Measurements from ENCODE around the gene NAPA.

NAPA gene

GRCh38 chr19:47445937-47446402, 68.9 kb downstream of the NAPA start:
- Histone ChIP-seq H3K79me2 (ENCODE audit: insufficient read depth, low read depth) (no peaks in the 10 kb centered on the region), H3K4me3 (IDR thresholded peaks at IDR 0.05; ENCODE audit: insufficient read depth, low read depth, low read length) (no peak overlapping the region), H3K27me3 (ENCODE audit: insufficient read depth, low read depth) (peaks cover 82% of the 10 kb centered on the region), H2AFZ (ENCODE audit: low read depth) (no peak overlapping the region), H3K9ac (no peak overlapping the region), H4K20me1 (ENCODE audit: insufficient read depth) (no peaks in the 10 kb centered on the region), H3K36me3 (ENCODE audit: insufficient read depth) (no peaks in the 10 kb centered on the region), H3K27ac (no peak overlapping the region), H3K4me1 (ENCODE audit: low read depth, poor library complexity, severe bottlenecking) (no peaks in the 10 kb centered on the region), H3K4me2 (no peak overlapping the region)
- TF ChIP-seq, protein P1, sequence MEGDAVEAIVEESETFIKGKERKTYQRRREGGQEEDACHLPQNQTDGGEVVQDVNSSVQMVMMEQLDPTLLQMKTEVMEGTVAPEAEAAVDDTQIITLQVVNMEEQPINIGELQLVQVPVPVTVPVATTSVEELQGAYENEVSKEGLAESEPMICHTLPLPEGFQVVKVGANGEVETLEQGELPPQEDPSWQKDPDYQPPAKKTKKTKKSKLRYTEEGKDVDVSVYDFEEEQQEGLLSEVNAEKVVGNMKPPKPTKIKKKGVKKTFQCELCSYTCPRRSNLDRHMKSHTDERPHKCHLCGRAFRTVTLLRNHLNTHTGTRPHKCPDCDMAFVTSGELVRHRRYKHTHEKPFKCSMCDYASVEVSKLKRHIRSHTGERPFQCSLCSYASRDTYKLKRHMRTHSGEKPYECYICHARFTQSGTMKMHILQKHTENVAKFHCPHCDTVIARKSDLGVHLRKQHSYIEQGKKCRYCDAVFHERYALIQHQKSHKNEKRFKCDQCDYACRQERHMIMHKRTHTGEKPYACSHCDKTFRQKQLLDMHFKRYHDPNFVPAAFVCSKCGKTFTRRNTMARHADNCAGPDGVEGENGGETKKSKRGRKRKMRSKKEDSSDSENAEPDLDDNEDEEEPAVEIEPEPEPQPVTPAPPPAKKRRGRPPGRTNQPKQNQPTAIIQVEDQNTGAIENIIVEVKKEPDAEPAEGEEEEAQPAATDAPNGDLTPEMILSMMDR (conservative IDR thresholded peaks at IDR 0.05; ENCODE audit: low read depth, low read length), result no peak

DNA sequence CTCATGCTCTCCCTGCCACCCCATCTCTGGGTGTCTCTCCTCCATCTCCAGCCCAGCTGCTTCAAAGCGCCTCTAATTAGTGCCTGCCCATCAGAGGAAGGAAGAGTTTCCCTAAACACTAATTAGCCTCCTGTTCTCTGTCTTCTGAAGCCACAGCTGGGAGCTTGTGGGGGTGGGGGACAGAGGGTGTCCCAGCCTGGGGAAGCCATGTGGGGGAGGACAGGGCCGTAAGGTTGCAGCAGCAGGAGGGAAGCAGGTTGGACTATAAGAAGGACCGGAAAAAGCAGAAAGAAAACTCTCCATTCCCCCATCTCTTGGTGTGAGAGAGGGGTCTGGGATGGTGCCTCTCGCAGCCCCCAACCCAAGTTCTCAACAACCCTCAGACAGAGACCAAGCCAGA, 69.3 kb downstream of the NAPA start:
- TF ChIP-seq, protein P1 (conservative IDR thresholded peaks at IDR 0.05; ENCODE audit: low read depth, low read length), result no peak
- no peaks in the 10 kb centered on the region for H3K4me1 ChIP-seq (ENCODE audit: low read depth, poor library complexity, severe bottlenecking)
- peaks cover 82% of the 10 kb centered on the region for H3K27me3 ChIP-seq (ENCODE audit: insufficient read depth, low read depth)
- no peak overlapping the region for H3K27ac ChIP-seq
- no peak overlapping the region for H3K9ac ChIP-seq
- H3K4me2 ChIP-seq, result no peak overlapping the region
- no peak overlapping the region for H2AFZ ChIP-seq (ENCODE audit: low read depth)
- no peaks in the 10 kb centered on the region for H4K20me1 ChIP-seq (ENCODE audit: insufficient read depth)
- no peak overlapping the region for H3K4me3 ChIP-seq (IDR thresholded peaks at IDR 0.05; ENCODE audit: insufficient read depth, low read depth, low read length)
- no peaks in the 10 kb centered on the region for H3K36me3 ChIP-seq (ENCODE audit: insufficient read depth)
- no peaks in the 10 kb centered on the region for H3K79me2 ChIP-seq (ENCODE audit: insufficient read depth, low read depth)

GRCh38 chr19:47444388-47444821, 70.5 kb downstream of the NAPA start:
- peaks cover 81% of the 10 kb centered on the region for H3K27me3 ChIP-seq (ENCODE audit: insufficient read depth, low read depth)
- H3K4me2 ChIP-seq, result no peak overlapping the region
- no peak overlapping the region for H2AFZ ChIP-seq (ENCODE audit: low read depth)
- TF ChIP-seq, protein P1 (conservative IDR thresholded peaks at IDR 0.05; ENCODE audit: low read depth, low read length), result no peak
- no peak overlapping the region for H3K9ac ChIP-seq
- no peaks in the 10 kb centered on the region for H3K4me1 ChIP-seq (ENCODE audit: low read depth, poor library complexity, severe bottlenecking)
- H3K27ac ChIP-seq, result no peak overlapping the region
- H4K20me1 ChIP-seq (ENCODE audit: insufficient read depth), result no peaks in the 10 kb centered on the region
- no peaks in the 10 kb centered on the region for H3K79me2 ChIP-seq (ENCODE audit: insufficient read depth, low read depth)
- H3K36me3 ChIP-seq (ENCODE audit: insufficient read depth), result no peaks in the 10 kb centered on the region
- H3K4me3 ChIP-seq (IDR thresholded peaks at IDR 0.05; ENCODE audit: insufficient read depth, low read depth, low read length), result no peak overlapping the region

DNA sequence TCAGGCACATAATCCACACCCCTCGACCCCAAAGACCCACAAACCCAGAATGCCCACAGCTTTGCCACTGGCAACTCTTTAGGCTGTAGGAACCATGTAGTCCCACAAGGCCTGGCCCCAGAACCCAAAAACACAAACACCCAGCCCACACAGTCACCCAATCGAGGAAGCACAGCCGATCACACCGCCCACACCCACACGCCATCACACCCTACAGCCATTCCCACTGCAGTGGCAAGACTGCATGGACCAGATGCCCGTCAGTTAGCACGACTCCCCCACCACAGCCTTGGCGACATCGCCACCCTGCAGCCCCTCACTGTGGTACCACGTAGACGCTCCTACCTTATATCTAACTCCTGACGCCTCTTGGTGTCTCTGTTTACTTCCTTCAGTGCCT, 71.5 kb downstream of the NAPA start:
- no peak overlapping the region for H3K9ac ChIP-seq
- TF ChIP-seq, protein P1 (conservative IDR thresholded peaks at IDR 0.05; ENCODE audit: low read depth, low read length), result no peak
- H3K4me3 ChIP-seq (IDR thresholded peaks at IDR 0.05; ENCODE audit: insufficient read depth, low read depth, low read length), result no peak overlapping the region
- no peak overlapping the region for H3K4me2 ChIP-seq
- no peak overlapping the region for H3K27ac ChIP-seq
- no peaks in the 10 kb centered on the region for H3K36me3 ChIP-seq (ENCODE audit: insufficient read depth)
- no peaks in the 10 kb centered on the region for H3K79me2 ChIP-seq (ENCODE audit: insufficient read depth, low read depth)
- H3K4me1 ChIP-seq (ENCODE audit: low read depth, poor library complexity, severe bottlenecking), result no peaks in the 10 kb centered on the region
- H4K20me1 ChIP-seq (ENCODE audit: insufficient read depth), result no peaks in the 10 kb centered on the region
- H3K27me3 ChIP-seq (ENCODE audit: insufficient read depth, low read depth), result peaks cover 78% of the 10 kb centered on the region
- H2AFZ ChIP-seq (ENCODE audit: low read depth), result no peak overlapping the region

Measured in KMS-11 (cell line).